Upper lobe of right lung (tissue), 1 donor: ENCODE measurements around the gene FAM24B. TPM values are rescaled to one million over a fixed set of nuclear protein-coding genes. Genes with fewer than 3 reads are reported as not detected.

ENCODE experiments used
- ATAC-seq: fragments of 200-7000 bp; cut with Tn5 transposase; one replicate; pipeline ENCODE4 v1.9.1; 2020; ENCODE audit warnings: mild to moderate bottlenecking, moderate library complexity
- DNase-seq: peaks from one replicate; pipeline ENCODE4 v3.0.0-alpha.2; 2020
- H3K27ac ChIP-seq: fragments of 200-600 bp; one replicate; pipeline ENCODE4 v1.8.0; 2022
- H3K27me3 ChIP-seq: fragments of 200-600 bp; one replicate; pipeline ENCODE4 v1.8.0; 2022; ENCODE audit warnings: mild to moderate bottlenecking
- H3K36me3 ChIP-seq: fragments of 200-600 bp; one replicate; pipeline ENCODE4 v1.8.0; 2022
- H3K4me1 ChIP-seq: fragments of 200-600 bp; one replicate; pipeline ENCODE4 v1.8.0; 2022
- H3K4me3 ChIP-seq: fragments of 200-600 bp; one replicate; pipeline ENCODE4 v1.8.0; 2022; ENCODE audit warnings: mild to moderate bottlenecking
- H3K9me3 ChIP-seq: fragments of 200-600 bp; one replicate; pipeline ENCODE4 v1.8.0; 2022
- intact Hi-C: fragments of 100-400 bp; cut with DNase I; formaldehyde crosslinking; loops from one replicate; pipeline ENCODE4 v1.11.0; 2022
- total RNA-seq: library from RNA; stranded (reverse); fragmentation: NEBNext Ultra II Directional; extraction: Animal tissue kit (Norgen Biotek cat#: 25700); gene quantifications from one replicate; pipeline ENCODE4 v1.2.1, GENCODE V29; 2021
- TF ChIP-seq, protein P1 (sequence below): fragments of 200-600 bp; IDR thresholded peaks from one replicate; pipeline ENCODE4 v1.8.0; 2022; ENCODE audit warnings: antibody characterized with exemption
- donor health status: DM: no; HTN: yes; CAD: no; lungs with severe emphysema.

FAM24B gene
- total RNA-seq, 1 donor from 2014 or later: 3.6 TPM

DNA sequence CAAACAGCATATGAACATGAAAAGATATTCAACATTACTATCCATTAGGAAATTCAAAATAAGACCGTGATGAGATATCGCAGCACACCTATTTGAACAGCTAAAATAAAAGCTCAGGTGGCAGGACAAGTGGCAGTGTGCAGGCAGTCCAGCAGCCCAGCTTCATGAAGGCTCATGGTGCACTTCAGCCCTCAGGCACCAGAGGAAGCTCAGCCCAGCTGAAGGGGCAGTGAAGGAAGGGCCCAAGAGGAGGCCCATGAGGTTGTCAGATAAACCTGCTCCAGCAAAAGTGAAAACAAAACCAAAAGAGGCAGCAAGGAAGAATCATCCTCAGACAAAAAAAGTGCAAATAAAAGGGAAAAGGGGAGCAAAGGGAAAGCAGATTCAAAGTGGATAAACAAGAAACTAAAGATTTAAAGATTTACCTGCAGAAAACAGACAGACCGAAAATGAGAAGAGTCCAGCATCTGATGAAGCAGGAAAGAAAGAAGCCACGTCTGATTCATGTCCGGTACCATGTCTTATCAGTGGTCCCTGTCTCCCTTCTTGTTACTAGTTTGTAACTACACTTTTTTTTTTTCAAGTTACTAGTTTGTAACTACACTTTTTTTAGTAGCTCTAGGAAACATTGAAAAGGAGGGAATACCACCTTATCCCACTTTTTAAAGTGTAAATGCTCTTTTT lies 15.0 kb upstream of the FAM24B start:
- DNase-seq (no peak), ATAC-seq (no peak)
- TF ChIP-seq, protein P1, sequence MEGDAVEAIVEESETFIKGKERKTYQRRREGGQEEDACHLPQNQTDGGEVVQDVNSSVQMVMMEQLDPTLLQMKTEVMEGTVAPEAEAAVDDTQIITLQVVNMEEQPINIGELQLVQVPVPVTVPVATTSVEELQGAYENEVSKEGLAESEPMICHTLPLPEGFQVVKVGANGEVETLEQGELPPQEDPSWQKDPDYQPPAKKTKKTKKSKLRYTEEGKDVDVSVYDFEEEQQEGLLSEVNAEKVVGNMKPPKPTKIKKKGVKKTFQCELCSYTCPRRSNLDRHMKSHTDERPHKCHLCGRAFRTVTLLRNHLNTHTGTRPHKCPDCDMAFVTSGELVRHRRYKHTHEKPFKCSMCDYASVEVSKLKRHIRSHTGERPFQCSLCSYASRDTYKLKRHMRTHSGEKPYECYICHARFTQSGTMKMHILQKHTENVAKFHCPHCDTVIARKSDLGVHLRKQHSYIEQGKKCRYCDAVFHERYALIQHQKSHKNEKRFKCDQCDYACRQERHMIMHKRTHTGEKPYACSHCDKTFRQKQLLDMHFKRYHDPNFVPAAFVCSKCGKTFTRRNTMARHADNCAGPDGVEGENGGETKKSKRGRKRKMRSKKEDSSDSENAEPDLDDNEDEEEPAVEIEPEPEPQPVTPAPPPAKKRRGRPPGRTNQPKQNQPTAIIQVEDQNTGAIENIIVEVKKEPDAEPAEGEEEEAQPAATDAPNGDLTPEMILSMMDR: no peak
- H3K36me3 ChIP-seq: no peaks in the 10 kb centered on the region
- H3K27me3 ChIP-seq: no peaks in the 10 kb centered on the region
- intact Hi-C loops: no loop called here
- H3K27ac ChIP-seq: no peak overlapping the region
- no peaks in the 10 kb centered on the region for H3K9me3 ChIP-seq
- no peak overlapping the region for H3K4me3 ChIP-seq
- H3K4me1 ChIP-seq: no peaks in the 10 kb centered on the region

DNA sequence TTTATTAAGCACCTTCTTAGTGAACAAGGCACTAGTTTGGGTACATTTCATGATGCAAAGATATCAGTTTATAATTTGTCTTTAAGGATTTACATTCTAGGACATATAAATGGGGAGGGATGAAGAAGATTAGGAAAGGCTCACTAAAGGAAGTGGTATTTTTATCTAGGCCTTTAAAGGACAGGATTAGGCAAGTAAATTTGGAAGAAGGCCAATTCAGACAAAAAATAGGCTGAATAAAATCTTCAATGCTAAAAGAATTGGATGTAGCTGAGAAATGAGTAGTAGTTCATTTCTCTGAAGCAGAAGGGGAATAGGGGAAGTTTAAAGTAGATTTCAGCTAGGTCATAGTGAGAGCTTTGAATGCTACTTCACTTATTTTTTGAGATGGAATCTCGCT lies 4.8 kb upstream of the FAM24B start:
- ATAC-seq (no peak), DNase-seq (no peak)
- Histone ChIP-seq H3K27ac (no peak overlapping the region), H3K4me1 (peaks cover 6% of the 10 kb centered on the region), H3K36me3 (no peaks in the 10 kb centered on the region), H3K27me3 (no peaks in the 10 kb centered on the region), H3K9me3 (no peaks in the 10 kb centered on the region), H3K4me3 (no peak overlapping the region)
- TF ChIP-seq, protein P1: no peak
- intact Hi-C loops: no loop called here

DNA sequence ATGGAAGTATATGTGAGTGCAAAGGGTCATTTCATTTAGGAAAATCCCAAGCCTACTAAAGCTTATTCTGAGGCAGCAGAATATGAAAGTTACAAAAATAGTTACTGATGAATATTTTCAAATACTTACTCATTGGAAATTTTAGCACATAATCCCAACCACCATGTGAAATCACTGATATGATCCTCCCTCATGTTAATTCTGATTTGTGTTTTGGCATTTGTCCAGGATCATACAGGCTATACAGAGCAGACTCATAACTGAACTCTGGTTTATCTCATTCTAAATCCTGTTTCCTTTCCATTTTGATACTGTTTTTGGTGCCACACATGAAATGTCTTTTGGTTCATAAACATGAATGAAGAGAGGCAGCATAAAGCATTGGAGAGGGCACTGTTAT lies 3.4 kb upstream of the FAM24B start:
- Histone ChIP-seq H3K9me3 (no peaks in the 10 kb centered on the region), H3K36me3 (no peaks in the 10 kb centered on the region), H3K27me3 (no peaks in the 10 kb centered on the region), H3K4me1 (peaks cover 6% of the 10 kb centered on the region), H3K27ac (no peak overlapping the region), H3K4me3 (no peak overlapping the region)
- ATAC-seq: no peak
- TF ChIP-seq, protein P1: no peak
- intact Hi-C loops: no loop called here
- no peak for DNase-seq

DNA sequence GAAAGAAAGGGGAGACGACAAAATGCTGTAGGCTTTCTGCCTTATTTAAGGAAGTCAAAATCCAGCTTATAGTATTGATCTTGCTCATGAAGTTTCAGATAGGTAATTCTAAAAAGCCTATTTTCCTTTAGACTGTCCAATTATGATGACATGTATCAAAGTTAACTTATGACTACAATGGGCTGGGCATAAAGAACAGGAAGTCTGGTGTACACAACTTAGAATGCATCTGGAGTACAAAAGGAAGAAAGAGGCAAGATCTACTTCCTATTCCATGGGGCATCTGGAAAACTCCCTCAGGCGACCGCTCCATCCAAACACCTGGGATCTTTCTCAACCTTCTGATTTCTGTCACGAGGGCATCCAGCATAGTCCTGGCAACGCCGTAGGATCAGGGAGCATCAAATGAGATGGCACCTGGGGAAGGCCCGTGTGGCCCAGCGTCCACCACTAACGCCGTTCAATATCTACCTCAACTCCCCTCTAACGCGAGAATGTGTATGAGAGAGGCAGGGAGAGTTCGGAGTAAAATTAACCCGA lies 512 bp downstream of the FAM24B start:
- peak overlapping the region; percentile 34 for H3K27ac ChIP-seq
- no peaks in the 10 kb centered on the region for H3K27me3 ChIP-seq
- intact Hi-C loops: no loop called here
- H3K4me1 ChIP-seq: peaks cover 6% of the 10 kb centered on the region
- ATAC-seq: no peak
- TF ChIP-seq, protein P1: no peak
- no peak for DNase-seq
- no peaks in the 10 kb centered on the region for H3K36me3 ChIP-seq
- peak overlapping the region; percentile 67 for H3K4me3 ChIP-seq
- no peaks in the 10 kb centered on the region for H3K9me3 ChIP-seq

DNA sequence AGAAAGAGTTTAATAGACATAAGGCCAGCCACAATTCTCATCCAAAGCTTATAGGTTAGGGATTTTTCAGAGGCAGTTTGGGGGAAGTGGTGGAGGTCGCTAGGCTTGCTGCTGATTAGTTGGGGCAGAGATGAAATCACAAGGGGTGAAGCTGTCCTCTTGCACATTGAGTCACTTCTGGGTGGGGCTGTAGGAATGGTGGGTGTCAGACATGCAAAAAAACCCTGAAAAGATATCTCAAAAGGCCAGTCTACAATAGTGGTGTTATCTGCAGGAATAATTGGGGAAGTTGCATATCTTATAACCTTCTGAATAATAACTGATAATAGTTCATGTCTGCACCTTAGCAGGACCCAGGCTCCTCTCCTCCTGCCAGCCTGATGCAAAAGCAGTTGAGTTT lies 2.1 kb downstream of the FAM24B start:
- Histone ChIP-seq H3K36me3 (no peaks in the 10 kb centered on the region), H3K4me1 (peaks cover 6% of the 10 kb centered on the region), H3K27ac (no peak overlapping the region), H3K27me3 (no peaks in the 10 kb centered on the region), H3K4me3 (no peak overlapping the region), H3K9me3 (no peaks in the 10 kb centered on the region)
- TF ChIP-seq, protein P1: no peak
- no peak for ATAC-seq
- no peak for DNase-seq
- intact Hi-C loops: no loop called here

DNA sequence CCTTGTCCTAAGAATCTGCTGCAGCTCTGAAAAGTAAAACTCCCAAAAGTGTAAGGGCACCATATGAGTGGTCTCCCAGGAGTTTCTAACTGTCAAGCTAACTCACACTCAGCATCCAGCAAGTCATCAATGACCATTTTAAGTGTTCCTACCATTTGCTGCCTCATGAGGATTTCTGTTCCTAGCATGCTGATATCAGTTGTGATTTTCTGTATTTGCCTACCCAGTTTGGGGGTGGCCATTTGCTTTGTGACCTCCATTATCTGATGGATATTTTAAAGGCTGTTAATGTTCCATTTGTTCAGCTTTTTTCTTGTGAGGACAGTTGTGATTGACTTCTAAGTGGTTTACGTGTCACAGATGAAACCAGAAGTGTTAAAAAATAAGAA lies 2.9 kb downstream of the FAM24B start:
- no peaks in the 10 kb centered on the region for H3K9me3 ChIP-seq
- H3K27me3 ChIP-seq: no peaks in the 10 kb centered on the region
- TF ChIP-seq, protein P1: no peak
- no peak overlapping the region for H3K27ac ChIP-seq
- H3K36me3 ChIP-seq: no peaks in the 10 kb centered on the region
- no peak for DNase-seq
- peaks cover 6% of the 10 kb centered on the region for H3K4me1 ChIP-seq
- no peak overlapping the region for H3K4me3 ChIP-seq
- no peak for ATAC-seq
- intact Hi-C loops: no loop called here
